HEK293T (cell line): ENCODE data around the gene SLC2A13.

Experiments
- ARNT ChIP-seq: fragments of 450-650 bp; IDR thresholded peaks from 2 replicates; pipeline ENCODE4 v1.6.1; 2017; ENCODE audit warnings: mild to moderate bottlenecking
- BHLHE40 ChIP-seq: fragments of 450-650 bp; IDR thresholded peaks from 2 replicates; pipeline ENCODE4 v1.6.1; 2016; ENCODE audit warnings: mild to moderate bottlenecking, moderate library complexity, borderline replicate concordance
- CTBP1 ChIP-seq: fragments of 450-650 bp; IDR thresholded peaks from 2 replicates; pipeline ENCODE4 v1.6.1; 2016; ENCODE audit warnings: borderline replicate concordance
- ELF4 ChIP-seq: fragments of 450-650 bp; IDR thresholded peaks from 2 replicates; pipeline ENCODE4 v1.6.1; 2017; ENCODE audit warnings: antibody characterized with exemption
- FOXA1 ChIP-seq: fragments of 450-650 bp; IDR thresholded peaks from 2 replicates; pipeline ENCODE4 v1.6.1; 2016; ENCODE audit warnings: mild to moderate bottlenecking
- FOXK2 ChIP-seq: fragments of 450-650 bp; IDR thresholded peaks from 2 replicates; pipeline ENCODE4 v1.6.1; 2016; ENCODE audit warnings: mild to moderate bottlenecking
- FOXM1 ChIP-seq: fragments of 450-650 bp; IDR thresholded peaks from 2 replicates; pipeline ENCODE4 v1.6.1; 2017; ENCODE audit warnings: mild to moderate bottlenecking, borderline replicate concordance
- HDGF ChIP-seq: fragments of 450-650 bp; IDR thresholded peaks from 2 replicates; pipeline ENCODE4 v1.6.1; 2017; ENCODE audit warnings: antibody characterized with exemption, borderline replicate concordance
- LEF1 ChIP-seq: fragments of 450-650 bp; IDR thresholded peaks from 2 replicates; pipeline ENCODE4 v1.6.1; 2017; ENCODE audit warnings: mild to moderate bottlenecking, borderline replicate concordance
- SP1 ChIP-seq: fragments of 450-650 bp; IDR thresholded peaks from 2 replicates; pipeline ENCODE4 v1.6.1; 2017
- SUZ12 ChIP-seq: fragments of 450-650 bp; IDR thresholded peaks from 2 replicates; pipeline ENCODE4 v1.6.1; 2016; ENCODE audit warnings: mild to moderate bottlenecking
- TARDBP ChIP-seq: fragments of 450-650 bp; IDR thresholded peaks from 2 replicates; pipeline ENCODE4 v1.6.1; 2016
- TF ChIP-seq, protein P1 (sequence below): fragments of 450-650 bp; IDR thresholded peaks from 2 replicates; pipeline ENCODE4 v1.6.1; 2016

DNA sequence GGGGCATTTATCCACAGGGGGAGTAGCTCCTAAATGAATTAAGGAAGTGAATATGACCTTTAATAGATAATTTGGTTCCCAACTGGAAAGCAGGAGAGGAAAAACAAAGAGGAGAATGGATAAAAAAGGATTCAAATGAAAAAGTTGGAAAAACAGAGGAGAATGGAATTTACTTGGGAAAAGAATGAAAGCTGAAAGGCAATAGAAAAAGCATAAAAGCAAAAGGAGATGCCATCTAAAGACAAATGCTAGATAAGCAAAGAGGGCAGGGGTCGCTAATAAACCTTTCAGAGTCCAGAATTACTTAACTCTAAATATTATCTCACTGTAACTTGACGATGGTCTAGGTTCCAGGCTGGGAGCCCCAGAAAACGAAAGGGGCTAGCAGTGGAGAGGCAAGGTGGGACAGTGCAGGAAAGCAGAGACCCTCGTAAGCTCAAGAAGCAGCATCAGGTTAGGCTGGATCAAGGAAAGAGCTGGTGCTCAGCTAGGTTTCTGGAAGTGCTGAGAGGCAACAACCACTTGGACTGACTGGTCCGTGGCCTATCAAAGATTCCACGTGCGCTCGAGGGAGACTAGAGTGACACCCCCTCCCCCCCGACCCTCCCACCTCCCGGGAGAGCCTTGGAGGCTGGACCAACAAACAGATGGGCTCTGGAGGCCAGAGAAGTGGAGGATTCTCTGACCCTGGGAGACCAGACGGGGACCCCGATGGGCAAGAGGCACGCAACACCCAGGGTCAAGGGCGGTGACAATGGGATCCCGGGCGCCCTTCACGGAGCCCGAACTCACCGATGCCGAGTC, 1.2 kb downstream of the SLC2A13 start:
- TF ChIP-seq FOXM1 (no peak), TARDBP (no peak), ARNT (no peak), FOXK2 (no peak), SUZ12 (no peak), BHLHE40 (no peak), LEF1 (no peak), FOXA1 (no peak), HDGF (no peak), SP1 (no peak), CTBP1 (no peak), ELF4 (no peak)
- TF ChIP-seq, protein P1, sequence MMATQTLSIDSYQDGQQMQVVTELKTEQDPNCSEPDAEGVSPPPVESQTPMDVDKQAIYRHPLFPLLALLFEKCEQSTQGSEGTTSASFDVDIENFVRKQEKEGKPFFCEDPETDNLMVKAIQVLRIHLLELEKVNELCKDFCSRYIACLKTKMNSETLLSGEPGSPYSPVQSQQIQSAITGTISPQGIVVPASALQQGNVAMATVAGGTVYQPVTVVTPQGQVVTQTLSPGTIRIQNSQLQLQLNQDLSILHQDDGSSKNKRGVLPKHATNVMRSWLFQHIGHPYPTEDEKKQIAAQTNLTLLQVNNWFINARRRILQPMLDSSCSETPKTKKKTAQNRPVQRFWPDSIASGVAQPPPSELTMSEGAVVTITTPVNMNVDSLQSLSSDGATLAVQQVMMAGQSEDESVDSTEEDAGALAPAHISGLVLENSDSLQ: no peak
